HG02642 (cell line): ENCODE measurements around the gene ZNF85.
"Not testable (repeated sequence)": the region's sequence is repeated elsewhere in the genome, so short reads cannot be mapped to it uniquely, and the experiment has no call there.

ENCODE experiments used
- ATAC-seq: cut with Tn5 transposase; IDR thresholded peaks from one replicate; pipeline ENCODE4 v1.9.1; 2021; ENCODE audit warnings: mild to moderate bottlenecking; ENCODE audit not compliant: unreplicated experiment, poor library complexity

The ZNF85 gene

GRCh38 chr19:20923077-20923871 lies at the start of gene ZNF85:
TSS of gene ZNF85 (plus strand) at chr19:20923251. CDS start at chr19:20923401, 150 bp downstream.
- peak; percentile 99 for ATAC-seq

GRCh38 chr19:20879501-20879900 lies 43.5 kb upstream of the ZNF85 start:
- no peak for ATAC-seq

- ATAC-seq, result no peak
Measured at GRCh38 chr19:20912973-20913372, 10.1 kb upstream of the ZNF85 start.

- ATAC-seq, result no peak
Measured at GRCh38 chr19:20925481-20925880, 2.4 kb downstream of the ZNF85 start.

- no peak for ATAC-seq
Measured at GRCh38 chr19:20926796-20927195, 3.7 kb downstream of the ZNF85 start.

GRCh38 chr19:20928371-20928770 lies 5.3 kb downstream of the ZNF85 start:
- no peak for ATAC-seq

- not testable (repeated sequence) for ATAC-seq
Measured at GRCh38 chr19:20936322-20936947, 13.4 kb downstream of the ZNF85 start.

- ATAC-seq, result not testable (repeated sequence)
Measured at GRCh38 chr19:20952561-20953095, 29.6 kb downstream of the ZNF85 start.

- ATAC-seq, result no peak
Measured at GRCh38 chr19:20964798-20965197, 41.7 kb downstream of the ZNF85 start.

GRCh38 chr19:20968092-20968491 lies 45.0 kb downstream of the ZNF85 start:
- no peak for ATAC-seq

GRCh38 chr19:20969498-20969897 lies 46.4 kb downstream of the ZNF85 start:
- ATAC-seq, result no peak

GRCh38 chr19:20969898-20970297 lies 46.8 kb downstream of the ZNF85 start:
- no peak for ATAC-seq

- ATAC-seq, result not testable (repeated sequence)
Measured at GRCh38 chr19:20992788-20993187, 69.7 kb downstream of the ZNF85 start.

GRCh38 chr19:20999731-21000352 lies 76.8 kb downstream of the ZNF85 start:
- ATAC-seq, result peak; percentile 100
